Muscle of back (tissue), 10 donors: ENCODE measurements around the gene DNAAF8. TPM values are rescaled to one million over a fixed set of nuclear protein-coding genes. Genes with fewer than 3 reads are reported as not detected.

ENCODE experiments used
- polyA plus RNA-seq, 10 donors: library from polyadenylated mRNA; unstranded; fragments of 120-200 nt; gene quantifications; one replicate each; pipeline ENCODE4 v1.2.1, GENCODE V29; 2013; ENCODE audit not compliant: insufficient read length in 10 of 10

The DNAAF8 gene
- polyA plus RNA-seq, 10 donors: 0.35 to 1.0 (median 0.71) TPM

Other genes with a start within 250 kb of the DNAAF8 start
- gene CDIP1, start 195.8 kb upstream of the DNAAF8 start, polyA plus RNA-seq: 10 to 100 TPM; 27.5 to 44.6 (median 37.6) TPM
- gene C16orf96, start 178.2 kb upstream of the DNAAF8 start, polyA plus RNA-seq: under 1 TPM; 0.14 to 0.76 (median 0.56) TPM
- gene UBALD1, start 119.6 kb upstream of the DNAAF8 start, polyA plus RNA-seq: 10 to 100 TPM; 12.5 to 22.3 (median 16.2) TPM
- 10 to 100 TPM; 30.9 to 42.7 (median 36.9) TPM for gene MGRN1, start 109.7 kb upstream of the DNAAF8 start, polyA plus RNA-seq
- 10 to 100 TPM; 15.9 to 28.0 (median 21.2) TPM for gene NUDT16L1, start 41.0 kb upstream of the DNAAF8 start, polyA plus RNA-seq
- 10 to 100 TPM in 9 of 10 donors, 1 to 10 TPM in 1; 9.7 to 22.3 (median 13.8) TPM for gene ANKS3, start 266 bp upstream of the DNAAF8 start, polyA plus RNA-seq
- 10 to 100 TPM in 3 of 10 donors, 1 to 10 TPM in 7; 7.1 to 11.9 (median 8.8) TPM for gene ZNF500, start 32.6 kb downstream of the DNAAF8 start, polyA plus RNA-seq
- 1 to 10 TPM in 1 of 10 donors, not detected in 9; 9.8 TPM for gene SEPTIN12, start 53.8 kb downstream of the DNAAF8 start, polyA plus RNA-seq
- gene SMIM22, start 60.8 kb downstream of the DNAAF8 start, polyA plus RNA-seq: under 1 TPM in 3 of 10 donors, not detected in 7; 0.37 to 0.52 (median 0.46) TPM
- 10 to 100 TPM in 9 of 10 donors, 1 to 10 TPM in 1; 6.6 to 14.9 (median 12.3) TPM for gene ROGDI, start 68.1 kb downstream of the DNAAF8 start, polyA plus RNA-seq
- gene GLYR1, start 112.8 kb downstream of the DNAAF8 start, polyA plus RNA-seq: 10 to 100 TPM; 40.5 to 61.3 (median 49.6) TPM
- gene UBN1, start 112.9 kb downstream of the DNAAF8 start, polyA plus RNA-seq: 10 to 100 TPM; 15.8 to 23.0 (median 19.5) TPM
- 10 to 100 TPM in 2 of 10 donors, 1 to 10 TPM in 6, under 1 TPM in 2; 0.57 to 20.2 (median 1.2) TPM for gene PPL, start 202.6 kb downstream of the DNAAF8 start, polyA plus RNA-seq
- gene SEC14L5, start 223.8 kb downstream of the DNAAF8 start, polyA plus RNA-seq: 1 to 10 TPM in 2 of 10 donors, under 1 TPM in 8; 0.52 to 1.3 (median 0.80) TPM